Stimulated activated CD4-positive, alpha-beta T cell treated with anti-CD3 and anti-CD28 coated beads, Interleukin-1b, Interleukin-23, amount 100 ng/mL, for 24 hours (primary cell): ENCODE measurements around the gene COL4A5.

Source experiments
- DNase-seq, 4 experiments: peaks; one replicate each; pipeline ENCODE4 v3.0.0-alpha.2; 2020; ENCODE audit warnings: low read depth in 4 of 4, low spot score in 1 of 4

Gene COL4A5

DNA sequence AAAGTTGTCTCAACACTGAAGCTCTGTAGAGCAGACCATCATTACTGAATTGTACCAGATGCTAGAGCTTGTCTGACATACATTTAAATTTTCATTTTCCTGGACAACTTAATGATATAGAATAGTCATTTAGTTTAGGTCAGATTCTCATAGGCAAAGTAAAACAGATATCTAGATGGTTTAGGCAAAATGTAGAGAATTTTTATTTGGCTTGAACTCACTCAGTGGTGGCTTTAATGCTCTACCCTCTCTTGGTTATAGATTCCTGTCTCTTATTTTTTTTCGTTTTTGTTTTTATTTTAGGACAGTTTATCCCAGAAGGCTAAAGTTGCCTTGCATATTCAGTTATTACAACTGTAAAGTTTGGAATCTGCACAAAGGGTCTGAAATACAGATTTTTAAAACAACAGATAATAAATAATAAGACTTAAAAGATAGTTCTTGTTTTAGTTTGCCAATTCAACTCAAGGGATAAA, 300.7 kb downstream of the COL4A5 start:
- no peak for DNase-seq
